ENCODE measurements around the gene FHOD1. TPM values are rescaled to one million over a fixed set of nuclear protein-coding genes. Genes with fewer than 3 reads are reported as not detected.

The FHOD1 gene
- polyA plus RNA-seq, 3 donors, result 5.1 to 152 (median 5.5) TPM

- Histone ChIP-seq H3K4me2 (replicated peaks; ENCODE audit: extremely low read depth, low read length, poor library complexity, severe bottlenecking) (no peak overlapping the region), H3K27ac (ENCODE audit: low read depth in 1 of 2, low read length in 2 of 2) (peak overlapping the region in 1 of 2 donors; percentile 12), H2AFZ (ENCODE audit: insufficient read depth, low read depth, low read length, poor library complexity, severe bottlenecking) (no peak overlapping the region), H4K20me1 (ENCODE audit: insufficient read depth, low read length) (peaks cover 3% of the 10 kb centered on the region), H3K9ac (ENCODE audit: insufficient read depth, low read length, poor library complexity, severe bottlenecking) (no peak overlapping the region), H3K27me3 (ENCODE audit: control insufficient read depth in 2 of 2, insufficient read depth in 2 of 2, low read length in 2 of 2) (no peaks in the 10 kb centered on the region), H3K79me2 (ENCODE audit: insufficient read depth, low read length) (no peaks in the 10 kb centered on the region), H3K9me3 (replicated peaks in 1 of 2; ENCODE audit: control insufficient read depth in 1 of 2, insufficient read depth in 1 of 2, low read length in 2 of 2) (no peaks in the 10 kb centered on the region), H3K36me3 (replicated peaks in 1 of 2; ENCODE audit: control insufficient read depth in 1 of 2, insufficient read depth in 2 of 2, low read length in 2 of 2) (peaks cover 22 to 35% of the 10 kb centered on the region in 2 donors), H3K4me1 (ENCODE audit: control insufficient read depth in 1 of 2, insufficient read depth in 2 of 2, low read length in 2 of 2) (no peaks in the 10 kb centered on the region), H3K4me3 (replicated peaks in 1 of 3; ENCODE audit: low read depth in 2 of 3, low read length in 3 of 3) (no peak overlapping the region)
- Mint-ChIP-seq H3K27me3 (ENCODE audit: low read depth in 3 of 3) (peaks cover 0 to 9% (median 5%) of the 10 kb centered on the region in 3 donors), H3K4me3 (no peak overlapping the region), H3K9me3 (peaks cover 0 to 2% (median 0%) of the 10 kb centered on the region in 7 donors), H3K27ac (no peak overlapping the region), H3K36me3 (peaks cover 19 to 41% of the 10 kb centered on the region in 2 donors), H3K4me1 (no peaks in the 10 kb centered on the region)
- 91% methylated on average over 21 of the region's 21 CpGs for WGBS (ENCODE audit: insufficient coverage)
- intact Hi-C loops (cut with micrococcal nuclease), result no loop called here
- no peak for TF ChIP-seq CTCF (IDR thresholded peaks at IDR 0.05)
- no peak for DNase-seq
Measured at GRCh38 chr16:67207249-67208091, 39.8 kb downstream of the FHOD1 start.

- peaks cover 3% of the 10 kb centered on the region for H4K20me1 ChIP-seq (ENCODE audit: insufficient read depth, low read length)
- Mint-ChIP-seq H3K4me1 (no peaks in the 10 kb centered on the region), H3K9me3 (peaks cover 0 to 2% (median 0%) of the 10 kb centered on the region in 7 donors), H3K36me3 (peaks cover 25 to 48% of the 10 kb centered on the region in 2 donors), H3K4me3 (no peak overlapping the region), H3K27me3 (ENCODE audit: low read depth in 3 of 3) (peaks cover 0 to 6% (median 5%) of the 10 kb centered on the region in 3 donors), H3K27ac (peak overlapping the region in 1 of 7 donors; percentile 13)
- H3K27ac ChIP-seq (ENCODE audit: low read depth in 1 of 2, low read length in 2 of 2), result no peak overlapping the region
- H3K27me3 ChIP-seq (ENCODE audit: control insufficient read depth in 2 of 2, insufficient read depth in 2 of 2, low read length in 2 of 2), result no peaks in the 10 kb centered on the region
- intact Hi-C loops (cut with micrococcal nuclease), result no loop called here
- H3K36me3 ChIP-seq (replicated peaks in 1 of 2; ENCODE audit: control insufficient read depth in 1 of 2, insufficient read depth in 2 of 2, low read length in 2 of 2), result peaks cover 28 to 41% of the 10 kb centered on the region in 2 donors
- DNase-seq, result no peak
- no peak overlapping the region for H3K4me2 ChIP-seq (replicated peaks; ENCODE audit: extremely low read depth, low read length, poor library complexity, severe bottlenecking)
- no peak for TF ChIP-seq CTCF (IDR thresholded peaks at IDR 0.05)
- no peaks in the 10 kb centered on the region for H3K9me3 ChIP-seq (replicated peaks in 1 of 2; ENCODE audit: control insufficient read depth in 1 of 2, insufficient read depth in 1 of 2, low read length in 2 of 2)
- no peak overlapping the region for H3K4me3 ChIP-seq (replicated peaks in 1 of 3; ENCODE audit: low read depth in 2 of 3, low read length in 3 of 3)
- no peak overlapping the region for H3K9ac ChIP-seq (ENCODE audit: insufficient read depth, low read length, poor library complexity, severe bottlenecking)
- H3K79me2 ChIP-seq (ENCODE audit: insufficient read depth, low read length), result no peaks in the 10 kb centered on the region
- 88% methylated on average over 3 of the region's 3 CpGs for WGBS (ENCODE audit: insufficient coverage)
- no peaks in the 10 kb centered on the region for H3K4me1 ChIP-seq (ENCODE audit: control insufficient read depth in 1 of 2, insufficient read depth in 2 of 2, low read length in 2 of 2)
- H2AFZ ChIP-seq (ENCODE audit: insufficient read depth, low read depth, low read length, poor library complexity, severe bottlenecking), result no peak overlapping the region
Measured at GRCh38 chr16:67206838-67207248, 40.4 kb downstream of the FHOD1 start.

All from CD14-positive monocyte (primary cell).